ENCODE data around the gene ZPBP. TPM values are rescaled to one million over a fixed set of nuclear protein-coding genes. Genes with fewer than 3 reads are reported as not detected.

The ZPBP gene
- total and polyA plus RNA-seq, 2 donors (not counting 1 experiment from before 2014, with no cell fraction given): not detected

- H3K4me1 Mint-ChIP-seq: no peaks in the 10 kb centered on the region
- no peak overlapping the region for H3K27ac Mint-ChIP-seq
- Histone ChIP-seq H3K27me3 (replicated peaks in 1 of 4; ENCODE audit: control extremely low read depth in 1 of 4, control insufficient read depth in 3 of 4, insufficient read depth in 4 of 4, low read length in 3 of 4) (no peaks in the 10 kb centered on the region), H3K4me1 (ENCODE audit: control insufficient read depth in 2 of 2, insufficient read depth in 2 of 2, low read length in 2 of 2) (no peaks in the 10 kb centered on the region), H3K4me3 (ENCODE audit: control extremely low read depth in 1 of 5, extremely low read depth in 1 of 5, insufficient read depth in 1 of 5, low read depth in 2 of 5, low read length in 4 of 5) (no peak overlapping the region), H3K79me2 (ENCODE audit: control insufficient read depth, insufficient read depth, low read length) (no peaks in the 10 kb centered on the region), H4K20me1 (ENCODE audit: control insufficient read depth, insufficient read depth, low read length, poor library complexity, severe bottlenecking) (no peaks in the 10 kb centered on the region), H3K9ac (ENCODE audit: low read length) (no peak overlapping the region), H3K4me2 (replicated peaks; ENCODE audit: low read depth, low read length, poor library complexity, severe bottlenecking) (no peak overlapping the region), H3K9me3 (ENCODE audit: control extremely low read depth in 1 of 3, control insufficient read depth in 2 of 3, insufficient read depth in 1 of 3, low read length in 2 of 3) (peaks cover 0 to 3% (median 3%) of the 10 kb centered on the region in 3 donors), H2AFZ (ENCODE audit: insufficient read depth, low read depth, low read length, poor library complexity, severe bottlenecking) (no peak overlapping the region), H3K27ac (ENCODE audit: low read length in 2 of 2) (no peak overlapping the region), H3K36me3 (replicated peaks in 1 of 2; ENCODE audit: control extremely low read depth in 1 of 2, control insufficient read depth in 1 of 2, extremely low read depth in 1 of 2, insufficient read depth in 2 of 2, low read length in 1 of 2) (no peaks in the 10 kb centered on the region)
- no peaks in the 10 kb centered on the region for H3K9me3 Mint-ChIP-seq (ENCODE audit: insufficient read depth)
- TF ChIP-seq EZH2 (IDR thresholded peaks at IDR 0.05; ENCODE audit: borderline replicate concordance, insufficient read depth, low read depth, low read length, poor library complexity, severe bottlenecking): no peak
- TF ChIP-seq, protein P1, sequence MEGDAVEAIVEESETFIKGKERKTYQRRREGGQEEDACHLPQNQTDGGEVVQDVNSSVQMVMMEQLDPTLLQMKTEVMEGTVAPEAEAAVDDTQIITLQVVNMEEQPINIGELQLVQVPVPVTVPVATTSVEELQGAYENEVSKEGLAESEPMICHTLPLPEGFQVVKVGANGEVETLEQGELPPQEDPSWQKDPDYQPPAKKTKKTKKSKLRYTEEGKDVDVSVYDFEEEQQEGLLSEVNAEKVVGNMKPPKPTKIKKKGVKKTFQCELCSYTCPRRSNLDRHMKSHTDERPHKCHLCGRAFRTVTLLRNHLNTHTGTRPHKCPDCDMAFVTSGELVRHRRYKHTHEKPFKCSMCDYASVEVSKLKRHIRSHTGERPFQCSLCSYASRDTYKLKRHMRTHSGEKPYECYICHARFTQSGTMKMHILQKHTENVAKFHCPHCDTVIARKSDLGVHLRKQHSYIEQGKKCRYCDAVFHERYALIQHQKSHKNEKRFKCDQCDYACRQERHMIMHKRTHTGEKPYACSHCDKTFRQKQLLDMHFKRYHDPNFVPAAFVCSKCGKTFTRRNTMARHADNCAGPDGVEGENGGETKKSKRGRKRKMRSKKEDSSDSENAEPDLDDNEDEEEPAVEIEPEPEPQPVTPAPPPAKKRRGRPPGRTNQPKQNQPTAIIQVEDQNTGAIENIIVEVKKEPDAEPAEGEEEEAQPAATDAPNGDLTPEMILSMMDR (IDR thresholded peaks at IDR 0.05): no peak
- POLR2A ChIA-PET: no interaction called here
- WGBS (ENCODE audit: insufficient coverage): 84% methylated on average over 5 of the region's 6 CpGs
- H3K27me3 Mint-ChIP-seq: peaks cover 4% of the 10 kb centered on the region
- no peak overlapping the region for H3K4me3 Mint-ChIP-seq
- DNase-seq (no peak), ATAC-seq (ENCODE audit: low read depth) (no peak)
- intact Hi-C loops (cut with micrococcal nuclease): no loop called here
- CTCF ChIA-PET: no interaction called here
Measured at GRCh38 chr7:49926720-49927119, 166.3 kb downstream of the ZPBP start.

GRCh38 chr7:49911909-49912308, 181.1 kb downstream of the ZPBP start:
- Histone ChIP-seq H3K36me3 (replicated peaks in 1 of 2; ENCODE audit: control extremely low read depth in 1 of 2, control insufficient read depth in 1 of 2, extremely low read depth in 1 of 2, insufficient read depth in 2 of 2, low read length in 1 of 2) (no peaks in the 10 kb centered on the region), H3K9me3 (ENCODE audit: control extremely low read depth in 1 of 3, control insufficient read depth in 2 of 3, insufficient read depth in 1 of 3, low read length in 2 of 3) (peaks cover 0 to 5% (median 0%) of the 10 kb centered on the region in 3 donors), H3K79me2 (ENCODE audit: control insufficient read depth, insufficient read depth, low read length) (no peaks in the 10 kb centered on the region), H3K9ac (ENCODE audit: low read length) (no peak overlapping the region), H3K4me1 (ENCODE audit: control insufficient read depth in 2 of 2, insufficient read depth in 2 of 2, low read length in 2 of 2) (no peaks in the 10 kb centered on the region), H3K27ac (ENCODE audit: low read length in 2 of 2) (no peak overlapping the region), H2AFZ (ENCODE audit: insufficient read depth, low read depth, low read length, poor library complexity, severe bottlenecking) (no peak overlapping the region), H3K4me3 (ENCODE audit: control extremely low read depth in 1 of 5, extremely low read depth in 1 of 5, insufficient read depth in 1 of 5, low read depth in 2 of 5, low read length in 4 of 5) (no peak overlapping the region), H3K4me2 (replicated peaks; ENCODE audit: low read depth, low read length, poor library complexity, severe bottlenecking) (no peak overlapping the region), H3K27me3 (replicated peaks in 1 of 4; ENCODE audit: control extremely low read depth in 1 of 4, control insufficient read depth in 3 of 4, insufficient read depth in 4 of 4, low read length in 3 of 4) (no peaks in the 10 kb centered on the region), H4K20me1 (ENCODE audit: control insufficient read depth, insufficient read depth, low read length, poor library complexity, severe bottlenecking) (no peaks in the 10 kb centered on the region)
- Mint-ChIP-seq H3K27me3 (no peaks in the 10 kb centered on the region), H3K9me3 (ENCODE audit: insufficient read depth) (peaks cover 7% of the 10 kb centered on the region), H3K4me1 (no peaks in the 10 kb centered on the region), H3K27ac (no peak overlapping the region), H3K4me3 (no peak overlapping the region)
- WGBS (ENCODE audit: insufficient coverage): 97% methylated on average over 3 of the region's 8 CpGs
- ATAC-seq (ENCODE audit: low read depth) (no peak), DNase-seq (no peak)
- ChIA-PET CTCF (no interaction called here), POLR2A (no interaction called here)
- intact Hi-C loops (cut with micrococcal nuclease): no loop called here
- TF ChIP-seq, protein P1 (IDR thresholded peaks at IDR 0.05): no peak
- no peak for TF ChIP-seq EZH2 (IDR thresholded peaks at IDR 0.05; ENCODE audit: borderline replicate concordance, insufficient read depth, low read depth, low read length, poor library complexity, severe bottlenecking)

All from B cell (primary cell).